Stomach (tissue), 4 donors: ENCODE measurements around the gene SIGMAR1.

Source experiments
- EP300 ChIP-seq: sonication (generic); formaldehyde crosslinking; IDR thresholded peaks from one replicate; pipeline ENCODE4 v1.6.1; 2017; ENCODE audit warnings: antibody characterized with exemption
- POLR2A ChIP-seq, 4 donors: fragments of 450-650 bp; IDR thresholded peaks; one replicate each; pipeline ENCODE4 v1.6.1; 2016; ENCODE audit warnings: antibody characterized with exemption in 4 of 4, control low read depth in 2 of 4, mild to moderate bottlenecking in 1 of 4, moderate library complexity in 1 of 4
- TF ChIP-seq, protein P1 (sequence below), 7 experiments: fragments of 450-650 bp in 4 of 7; fragments of 200-600 bp in 3 of 7; sonication (generic) in 3 of 7; IDR thresholded peaks; one replicate each; pipeline ENCODE4 v1.5.1; 2016 to 2019; ENCODE audit warnings: antibody characterized with exemption in 7 of 7, control low read depth in 2 of 7, mild to moderate bottlenecking in 1 of 7

GRCh38 chr9:34636791-34637355, 714 bp downstream of the SIGMAR1 start:
- TF ChIP-seq, protein P1, sequence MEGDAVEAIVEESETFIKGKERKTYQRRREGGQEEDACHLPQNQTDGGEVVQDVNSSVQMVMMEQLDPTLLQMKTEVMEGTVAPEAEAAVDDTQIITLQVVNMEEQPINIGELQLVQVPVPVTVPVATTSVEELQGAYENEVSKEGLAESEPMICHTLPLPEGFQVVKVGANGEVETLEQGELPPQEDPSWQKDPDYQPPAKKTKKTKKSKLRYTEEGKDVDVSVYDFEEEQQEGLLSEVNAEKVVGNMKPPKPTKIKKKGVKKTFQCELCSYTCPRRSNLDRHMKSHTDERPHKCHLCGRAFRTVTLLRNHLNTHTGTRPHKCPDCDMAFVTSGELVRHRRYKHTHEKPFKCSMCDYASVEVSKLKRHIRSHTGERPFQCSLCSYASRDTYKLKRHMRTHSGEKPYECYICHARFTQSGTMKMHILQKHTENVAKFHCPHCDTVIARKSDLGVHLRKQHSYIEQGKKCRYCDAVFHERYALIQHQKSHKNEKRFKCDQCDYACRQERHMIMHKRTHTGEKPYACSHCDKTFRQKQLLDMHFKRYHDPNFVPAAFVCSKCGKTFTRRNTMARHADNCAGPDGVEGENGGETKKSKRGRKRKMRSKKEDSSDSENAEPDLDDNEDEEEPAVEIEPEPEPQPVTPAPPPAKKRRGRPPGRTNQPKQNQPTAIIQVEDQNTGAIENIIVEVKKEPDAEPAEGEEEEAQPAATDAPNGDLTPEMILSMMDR (IDR thresholded peaks at IDR 0.05) = no peak
- TF ChIP-seq POLR2A (IDR thresholded peaks at IDR 0.05) (no peak), EP300 (no peak)
